HepG2 (cell line): ENCODE results near the gene CLP1. TPM values are rescaled to one million over a fixed set of nuclear protein-coding genes. Genes with fewer than 3 reads are reported as not detected.

Experiments used
- ATAC-seq: fragments of 200-7000 bp; cut with Tn5 transposase; 3 replicates; pipeline ENCODE4 v1.9.1; 2020; ENCODE audit warnings: mild to moderate bottlenecking, moderate library complexity
- BruUV-seq: library from RNA; stranded (reverse); fragments of 400-500 nt; replicated peaks from 2 replicates; lab custom pipeline; 2021; lab: Mats Ljungman, UMichigan
- CTCF ChIA-PET: fragments of 300-600 bp; formaldehyde crosslinking; extraction: SDS; loops from one replicate; lab custom pipeline; 2021; ENCODE audit warnings: low total read pairs, inconsistent platforms, low intra/inter-chr PET ratio; lab: Yijun Ruan, JAX
- POLR2A ChIA-PET: fragments of 350-600 bp; sonication (Branson Sonifier 250); formaldehyde crosslinking; loops from one replicate; lab custom pipeline; 2020; ENCODE audit warnings: antibody characterized with exemption, inconsistent platforms; lab: Yijun Ruan, JAX
- DNase-seq: peaks from one replicate; pipeline ENCODE4 v3.0.0-alpha.2; 2015; ENCODE audit warnings: low spot score
- FAIRE-seq: peaks from 3 replicates; lab custom pipeline; 2011; peaks lifted over from hg19 to GRCh38; lab: Jason Lieb, UNC
- H2AFZ ChIP-seq: one replicate; pipeline ENCODE4 v1.6.1; 2011; ENCODE audit warnings: low read length, inconsistent platforms
- H3K27ac ChIP-seq: fragments of 300-600 bp; 3 replicates; pipeline ENCODE4 v1.8.0; 2011; ENCODE audit warnings: mixed run types, mild to moderate bottlenecking, mixed read lengths, low read length, inconsistent platforms; ENCODE audit not compliant: insufficient read depth; ENCODE audit errors: extremely low read length
- H3K27me3 ChIP-seq, 2 experiments: fragments of 200-600 bp in 1 of 2; 2 replicates in 1 of 2; 3 replicates in 1 of 2; pipeline versions ENCODE4 v1.6.0 to v1.8.0; 2011; ENCODE audit warnings: low read length in 2 of 2, mild to moderate bottlenecking in 2 of 2, moderate library complexity in 2 of 2, inconsistent platforms in 1 of 2; ENCODE audit not compliant: insufficient read depth in 2 of 2, control insufficient read depth in 1 of 2
- H3K36me3 ChIP-seq, 2 experiments: fragments of 200-600 bp in 1 of 2; replicated peaks in 1 of 2; 2 replicates in 1 of 2; 3 replicates in 1 of 2; pipeline versions ENCODE4 v1.5.1 to v1.8.0; 2011; ENCODE audit warnings: low read length in 2 of 2, inconsistent platforms in 1 of 2; ENCODE audit not compliant: insufficient read depth in 2 of 2, control insufficient read depth in 1 of 2
- H3K4me1 ChIP-seq: 2 replicates; pipeline ENCODE4 v1.5.1; 2012; ENCODE audit warnings: low read length, inconsistent platforms; ENCODE audit not compliant: insufficient read depth
- H3K4me2 ChIP-seq: 2 replicates; pipeline ENCODE4 v1.6.0; 2011; ENCODE audit warnings: low read depth, low read length, inconsistent platforms
- H3K4me3 ChIP-seq, 3 experiments: fragments of 200-600 bp in 1 of 3; sonication (generic), shearing (Covaris generic) in 1 of 3; replicated peaks in 1 of 3; 2 replicates each; pipeline ENCODE4 v1.5.1; 2011 to 2016; ENCODE audit warnings: low read length in 3 of 3, inconsistent platforms in 2 of 3, low read depth in 2 of 3, mild to moderate bottlenecking in 2 of 3, control low read depth in 1 of 3, mixed read lengths in 1 of 3; ENCODE audit not compliant: insufficient read depth in 1 of 3
- H3K79me2 ChIP-seq: one replicate; pipeline ENCODE4 v1.6.1; 2011; ENCODE audit warnings: low read length, inconsistent platforms; ENCODE audit not compliant: insufficient read depth
- H3K9ac ChIP-seq: 2 replicates; pipeline ENCODE4 v1.6.0; 2011; ENCODE audit warnings: mild to moderate bottlenecking, low read depth, low read length, inconsistent platforms; ENCODE audit not compliant: insufficient read depth
- H3K9me3 ChIP-seq: 2 replicates; pipeline ENCODE4 v1.5.1; 2012; ENCODE audit warnings: mild to moderate bottlenecking, low read length
- H4K20me1 ChIP-seq: 2 replicates; pipeline ENCODE4 v1.6.0; 2011; ENCODE audit warnings: inconsistent platforms, mild to moderate bottlenecking, low read length, moderate library complexity; ENCODE audit not compliant: insufficient read depth
- BRD4 ChIP-seq: sonication (generic); formaldehyde crosslinking; IDR thresholded peaks from 2 replicates; pipeline ENCODE4 v1.4.0; 2020; ENCODE audit warnings: missing genetic modification reagents
- CBFB ChIP-seq: sonication (generic); formaldehyde crosslinking; IDR thresholded peaks from 2 replicates; pipeline ENCODE4 v1.4.0; 2020; ENCODE audit warnings: missing genetic modification reagents
- GRHL1 ChIP-seq: sonication (generic); formaldehyde crosslinking; conservative IDR thresholded peaks from 2 replicates; pipeline ENCODE4 v1.8.0; 2022; ENCODE audit warnings: missing genetic modification reagents
- IKZF5 ChIP-seq: IDR thresholded peaks from 2 replicates; pipeline ENCODE4 v1.6.1; 2018; ENCODE audit warnings: missing genetic modification reagents, mild to moderate bottlenecking, missing compliant biosample characterization
- MAFG ChIP-seq: sonication (generic); formaldehyde crosslinking; IDR thresholded peaks from 2 replicates; pipeline ENCODE4 v1.5.1; 2020; ENCODE audit warnings: mild to moderate bottlenecking, missing genetic modification reagents
- MXD4 ChIP-seq: IDR thresholded peaks from 2 replicates; pipeline ENCODE4 v1.6.1; 2016; ENCODE audit warnings: mild to moderate bottlenecking, missing biosample characterization, missing genetic modification reagents
- NFKBIZ ChIP-seq: IDR thresholded peaks from 2 replicates; pipeline ENCODE4 v1.6.1; 2018; ENCODE audit warnings: missing genetic modification reagents, missing compliant biosample characterization
- RAD21 ChIP-seq: fragments of 450-650 bp; formaldehyde crosslinking; IDR thresholded peaks from 2 replicates; pipeline ENCODE4 v1.5.0; 2020; ENCODE audit warnings: mild to moderate bottlenecking
- RNF219 ChIP-seq: sonication (generic); formaldehyde crosslinking; IDR thresholded peaks from 2 replicates; pipeline ENCODE4 v1.5.0; 2020; ENCODE audit warnings: mild to moderate bottlenecking, missing genetic modification reagents
- SPEN ChIP-seq: sonication (generic); formaldehyde crosslinking; IDR thresholded peaks from 2 replicates; pipeline ENCODE4 v1.5.1; 2020; ENCODE audit warnings: low read depth, mild to moderate bottlenecking, missing genetic modification reagents
- ZNF235 ChIP-seq: sonication (generic); formaldehyde crosslinking; IDR thresholded peaks from 2 replicates; pipeline ENCODE4 v1.8.1; 2023; ENCODE audit warnings: mild to moderate bottlenecking, missing genetic modification reagents, borderline replicate concordance
- ZNF275 ChIP-seq: sonication (generic); formaldehyde crosslinking; IDR thresholded peaks from 2 replicates; pipeline ENCODE4 v1.8.0; 2022; ENCODE audit warnings: missing genetic modification reagents, mild to moderate bottlenecking, inconsistent platforms, borderline replicate concordance
- ZNF543 ChIP-seq: sonication (generic); formaldehyde crosslinking; IDR thresholded peaks from 2 replicates; pipeline ENCODE4 v1.4.0; 2020; ENCODE audit warnings: mild to moderate bottlenecking, missing genetic modification reagents
- ZNF784 ChIP-seq: sonication (generic); formaldehyde crosslinking; IDR thresholded peaks from 2 replicates; pipeline ENCODE4 v1.5.1; 2020; ENCODE audit warnings: missing genetic modification reagents, mild to moderate bottlenecking, borderline replicate concordance
- ZZZ3 ChIP-seq: sonication (generic); formaldehyde crosslinking; IDR thresholded peaks from 2 replicates; pipeline ENCODE4 v1.4.0; 2020; ENCODE audit warnings: missing genetic modification reagents, mild to moderate bottlenecking, borderline replicate concordance
- WGBS: methylation state at CpG from one replicate; pipeline ENCODE4 v1.1.6; 2017; ENCODE audit warnings: low lambda C conversion rate; 5-methylcytosine and 5-hydroxymethylcytosine counted together
- in situ Hi-C: cut with HindIII; loops from 2 replicates; pipeline ENCODE4 v1.10.0; 2017; ENCODE audit warnings: low pct_unique_long_range_greater_than_20kb; ENCODE audit not compliant: extremely low pct_ligation_motif_present
- intact Hi-C: fragments of 100-400 bp; cut with micrococcal nuclease; formaldehyde crosslinking; loops from one replicate; pipeline ENCODE4 v1.10.0; 2022; ENCODE audit not compliant: unreplicated experiment
- polyA plus RNA-seq, 8 experiments: library from polyadenylated mRNA; depleted of rRNA in 3 of 8; stranded (reverse) in 7 of 8; unstranded in 1 of 8; fragments of >200 nt; fragmentation: Illumina TruSeq in 4 of 8; extraction: Trizol in 4 of 8; gene quantifications; 2 replicates each; pipeline versions ENCODE4 v1.2.1 to v1.2.3, GENCODE V29; 2011 to 2016; ENCODE audit warnings: low read depth in 4 of 8, missing spikeins in 1 of 8, mixed read lengths in 1 of 8; ENCODE audit not compliant: insufficient read depth in 1 of 8
- total RNA-seq, 5 experiments: library from RNA; depleted of rRNA; stranded (reverse); fragments of >200 nt; fragmentation: Illumina TruSeq; extraction: Trizol; gene quantifications; 2 replicates each; pipeline ENCODE4 v1.2.3, GENCODE V29; 2016; ENCODE audit warnings: low read depth in 1 of 5

Gene CLP1
- total and polyA plus RNA-seq, 2 of the 13 experiments (the other 11 are each of a cell fraction or from before 2014, with no cell fraction given), result 14.6 to 24.8 TPM

- no peak overlapping the region for H3K4me2 ChIP-seq
- TF ChIP-seq MAFG (CRISPR knock-in tag), result no peak
- no peak for TF ChIP-seq NFKBIZ (CRISPR knock-in tag)
- no peak for TF ChIP-seq ZNF784 (CRISPR knock-in tag)
- no peak for TF ChIP-seq BRD4 (CRISPR knock-in tag)
- no peak for TF ChIP-seq CBFB
- no peak for TF ChIP-seq ZNF543 (CRISPR knock-in tag)
- TF ChIP-seq ZNF235 (CRISPR knock-in tag), result no peak
- TF ChIP-seq IKZF5, result no peak
- no peak for TF ChIP-seq GRHL1
- TF ChIP-seq ZNF275, result no peak
- no peak for TF ChIP-seq SPEN (CRISPR knock-in tag)
- TF ChIP-seq RNF219 (CRISPR knock-in tag), result no peak
- TF ChIP-seq MXD4 (CRISPR knock-in tag), result no peak
- no peak for TF ChIP-seq ZZZ3
- no peak for TF ChIP-seq RAD21 (CRISPR knock-in tag)
- BruUV-seq, result no TSS peak
- no peak overlapping the region for H2AFZ ChIP-seq
- CTCF ChIA-PET, result no interaction called here
- no peaks in the 10 kb centered on the region for H3K9me3 ChIP-seq
- 89% methylated on average over 3 of the region's 3 CpGs for WGBS
- H3K4me3 ChIP-seq, result no peak overlapping the region
- intact Hi-C loops (no loop called here), in situ Hi-C loops (no loop called here)
- peaks cover 1% of the 10 kb centered on the region for H3K4me1 ChIP-seq
- H3K79me2 ChIP-seq, result no peaks in the 10 kb centered on the region
- H3K27ac ChIP-seq, result no peak overlapping the region
- FAIRE-seq (no peak), ATAC-seq (no peak), DNase-seq (no peak)
- no peak overlapping the region for H3K9ac ChIP-seq
- no peaks in the 10 kb centered on the region for H4K20me1 ChIP-seq
- H3K27me3 ChIP-seq, result no peaks in the 10 kb centered on the region
- H3K36me3 ChIP-seq, result peaks cover 27 to 74% of the 10 kb centered on the region in 2 experiments
- POLR2A ChIA-PET, result no interaction called here
Observed at GRCh38 chr11:57700425-57700824, 42.9 kb downstream of the CLP1 start.
